GM12878 (cell line): ENCODE measurements around the gene DOCK1. TPM values are rescaled to one million over a fixed set of nuclear protein-coding genes. Genes with fewer than 3 reads are reported as not detected.

Source experiments
- ATAC-seq: fragments of 200-7000 bp; cut with Tn5 transposase; 3 replicates; pipeline ENCODE4 v1.9.1; 2020; ENCODE audit warnings: mild to moderate bottlenecking, moderate library complexity
- BruUV-seq: library from RNA; stranded (reverse); fragments of 400-500 nt; replicated peaks from 2 replicates; lab custom pipeline; 2021; lab: Mats Ljungman, UMichigan
- CTCF ChIA-PET: fragments of 300-600 bp; sonication (Branson Sonifier 250); formaldehyde crosslinking; extraction: SDS; loops from one replicate; lab custom pipeline; 2021; ENCODE audit warnings: inconsistent platforms; lab: Yijun Ruan, JAX
- POLR2A ChIA-PET: fragments of 350-600 bp; formaldehyde crosslinking; extraction: SDS; loops from one replicate; lab custom pipeline; 2021; ENCODE audit warnings: inconsistent platforms; lab: Charles Lee
- RAD21 ChIA-PET: fragments of 300-600 bp; sonication (Branson Sonifier 250); formaldehyde crosslinking; loops from one replicate; lab custom pipeline; 2023; ENCODE audit warnings: antibody characterized with exemption; ENCODE audit not compliant: unreplicated experiment; lab: Charles Lee
- SMC1A ChIA-PET: fragments of 300-600 bp; sonication (Branson Sonifier 250); formaldehyde crosslinking; loops from one replicate; lab custom pipeline; 2023; ENCODE audit not compliant: unreplicated experiment, uncharacterized antibody; lab: Charles Lee
- DNase-seq: peaks from one replicate; pipeline ENCODE4 v3.0.0-alpha.2; 2011; ENCODE audit warnings: low read depth, low spot score
- FAIRE-seq: peaks from 3 replicates; lab custom pipeline; 2011; peaks lifted over from hg19 to GRCh38; lab: Jason Lieb, UNC
- H2AFZ ChIP-seq: 2 replicates; pipeline ENCODE4 v1.6.0; 2011; ENCODE audit warnings: low read depth, low read length, control low read depth; ENCODE audit not compliant: control insufficient read depth
- H3K27ac ChIP-seq: 2 replicates; pipeline ENCODE4 v1.5.1; 2011; ENCODE audit warnings: control low read depth; ENCODE audit not compliant: control insufficient read depth, insufficient read depth
- H3K27me3 ChIP-seq, 2 experiments: replicated peaks in 1 of 2; 2 replicates each; pipeline versions ENCODE4 v1.6.0 to v1.6.1; 2011; ENCODE audit warnings: low read length in 1 of 2; ENCODE audit not compliant: control insufficient read depth in 2 of 2, insufficient read depth in 2 of 2
- H3K36me3 ChIP-seq, 2 experiments: 2 replicates each; pipeline ENCODE4 v1.5.1; 2011; ENCODE audit warnings: low read length in 1 of 2; ENCODE audit not compliant: control insufficient read depth in 2 of 2, insufficient read depth in 2 of 2
- H3K4me1 ChIP-seq: 2 replicates; pipeline ENCODE4 v1.6.1; 2011; ENCODE audit warnings: mild to moderate bottlenecking, low read length, moderate library complexity, mixed read lengths; ENCODE audit not compliant: control insufficient read depth, insufficient read depth
- H3K4me2 ChIP-seq: 2 replicates; pipeline ENCODE4 v1.6.0; 2011; ENCODE audit warnings: control low read depth; ENCODE audit not compliant: control insufficient read depth, insufficient read depth
- H3K4me3 ChIP-seq: fragments of 200-600 bp; sonication (generic); 2 replicates; pipeline ENCODE4 v1.5.1; 2016
- H3K79me2 ChIP-seq: 2 replicates; pipeline ENCODE4 v1.6.0; 2011; ENCODE audit warnings: low read length; ENCODE audit not compliant: control insufficient read depth, insufficient read depth
- H3K9ac ChIP-seq: 2 replicates; pipeline ENCODE4 v1.8.0; 2011; ENCODE audit warnings: low read length, control low read depth, mixed read lengths; ENCODE audit not compliant: control insufficient read depth, insufficient read depth
- H3K9me3 ChIP-seq: replicated peaks from 3 replicates; pipeline ENCODE4 v1.5.1; 2011; ENCODE audit warnings: mild to moderate bottlenecking, low read length; ENCODE audit not compliant: control insufficient read depth, insufficient read depth
- H4K20me1 ChIP-seq: 2 replicates; pipeline ENCODE4 v1.6.0; 2011; ENCODE audit not compliant: control insufficient read depth, insufficient read depth
- DPF2 ChIP-seq: fragments of 450-650 bp; IDR thresholded peaks from 2 replicates; pipeline ENCODE4 v1.6.1; 2017; ENCODE audit warnings: mild to moderate bottlenecking
- IKZF1 ChIP-seq: fragments of 450-650 bp; conservative IDR thresholded peaks from 2 replicates; pipeline ENCODE4 v1.6.1; 2017; ENCODE audit warnings: antibody characterized with exemption, mild to moderate bottlenecking
- KDM1A ChIP-seq: fragments of 200-600 bp; sonication (generic); IDR thresholded peaks from 2 replicates; pipeline ENCODE4 v1.6.1; 2016; ENCODE audit warnings: borderline replicate concordance
- MEF2B ChIP-seq: fragments of 450-650 bp; IDR thresholded peaks from 2 replicates; pipeline ENCODE4 v1.6.1; 2018; ENCODE audit warnings: mild to moderate bottlenecking, moderate library complexity; ENCODE audit not compliant: partially characterized antibody, poor library complexity, severe bottlenecking
- NFXL1 ChIP-seq: fragments of 450-650 bp; IDR thresholded peaks from 2 replicates; pipeline ENCODE4 v1.6.1; 2017; ENCODE audit warnings: antibody characterized with exemption, mild to moderate bottlenecking, borderline replicate concordance
- PAX8 ChIP-seq: fragments of 450-650 bp; IDR thresholded peaks from 2 replicates; pipeline ENCODE4 v1.6.1; 2017; ENCODE audit warnings: mild to moderate bottlenecking, moderate library complexity
- RELA ChIP-seq: fragments of 450-650 bp; IDR thresholded peaks from 2 replicates; pipeline ENCODE4 v1.8.0; 2014; ENCODE audit warnings: borderline replicate concordance; ENCODE audit not compliant: partially characterized antibody
- STAT1 ChIP-seq: fragments of 450-650 bp; conservative IDR thresholded peaks from 2 replicates; pipeline ENCODE4 v1.6.1; 2014; ENCODE audit warnings: antibody characterized with exemption, mild to moderate bottlenecking
- ZNF24 ChIP-seq: fragments of 450-650 bp; IDR thresholded peaks from 2 replicates; pipeline ENCODE4 v1.6.1; 2017; ENCODE audit warnings: antibody characterized with exemption, mild to moderate bottlenecking
- WGBS: methylation state at CpG from one replicate; pipeline ENCODE4 v1.1.6; 2016; ENCODE audit warnings: low lambda C conversion rate; ENCODE audit not compliant: insufficient replicate concordance, insufficient coverage; ENCODE audit errors: missing lambda C conversion rate; 5-methylcytosine and 5-hydroxymethylcytosine counted together
- in situ Hi-C: fragments of 300-500 bp; cut with MboI; formaldehyde crosslinking; loops from 9 replicates; pipeline ENCODE4 v1.14.3; 2018; ENCODE audit warnings: mixed read lengths
- intact Hi-C: fragments of 100-400 bp; cut with micrococcal nuclease; formaldehyde crosslinking; loops from one replicate; pipeline ENCODE4 v1.14.2; 2022; ENCODE audit not compliant: unreplicated experiment
- polyA plus RNA-seq, 11 experiments: library from polyadenylated mRNA; depleted of rRNA in 4 of 11; unstranded in 6 of 11; stranded (reverse) in 5 of 11; fragments of >200 nt; fragmentation: Nextera tagmentation in 4 of 11; fragmentation: Illumina TruSeq in 1 of 11; extraction: Ambion mirVana in 4 of 11; extraction: Trizol in 1 of 11; gene quantifications; 1 replicate in 1 of 11; 2 replicates in 10 of 11; pipeline versions ENCODE4 v1.2.1 to v1.2.3, GENCODE V29; 2011 to 2016; ENCODE audit warnings: inconsistent platforms in 2 of 11, missing spikeins in 2 of 11, low read depth in 1 of 11
- total RNA-seq, 4 experiments: library from RNA; depleted of rRNA in 3 of 4; stranded (reverse); fragments of >200 nt in 3 of 4; fragmentation: Illumina TruSeq in 1 of 4; extraction: Trizol in 1 of 4; gene quantifications; 2 replicates each; pipeline versions ENCODE4 v1.2.1 to v1.2.3, GENCODE V29; 2013 to 2021
- TF ChIP-seq, protein P1 (sequence below): fragments of 450-650 bp; IDR thresholded peaks from 2 replicates; pipeline ENCODE4 v1.6.1; 2016; ENCODE audit warnings: mild to moderate bottlenecking
- TF ChIP-seq, protein P2 (sequence below): fragments of 450-650 bp; IDR thresholded peaks from 2 replicates; pipeline ENCODE4 v1.6.1; 2017; ENCODE audit warnings: mild to moderate bottlenecking, low read depth, inconsistent platforms; ENCODE audit not compliant: poor library complexity, severe bottlenecking
- TF ChIP-seq, protein P3 (sequence below): IDR thresholded peaks from 2 replicates; pipeline ENCODE4 v1.6.1; 2012; ENCODE audit warnings: low read length, inconsistent platforms
- TF ChIP-seq, protein P4 (sequence below): fragments of 450-650 bp; IDR thresholded peaks from 2 replicates; pipeline ENCODE4 v1.6.1; 2017; ENCODE audit warnings: mild to moderate bottlenecking
- TF ChIP-seq, protein P5 (sequence below): fragments of 450-650 bp; IDR thresholded peaks from 2 replicates; pipeline ENCODE4 v1.6.1; 2017; ENCODE audit warnings: mild to moderate bottlenecking, moderate library complexity

Gene DOCK1
- total and polyA plus RNA-seq, 10 of the 15 experiments (the other 5 are each of a cell fraction or from before 2014, with no cell fraction given): 0.05 to 0.18 TPM; not detected in 8

DNA sequence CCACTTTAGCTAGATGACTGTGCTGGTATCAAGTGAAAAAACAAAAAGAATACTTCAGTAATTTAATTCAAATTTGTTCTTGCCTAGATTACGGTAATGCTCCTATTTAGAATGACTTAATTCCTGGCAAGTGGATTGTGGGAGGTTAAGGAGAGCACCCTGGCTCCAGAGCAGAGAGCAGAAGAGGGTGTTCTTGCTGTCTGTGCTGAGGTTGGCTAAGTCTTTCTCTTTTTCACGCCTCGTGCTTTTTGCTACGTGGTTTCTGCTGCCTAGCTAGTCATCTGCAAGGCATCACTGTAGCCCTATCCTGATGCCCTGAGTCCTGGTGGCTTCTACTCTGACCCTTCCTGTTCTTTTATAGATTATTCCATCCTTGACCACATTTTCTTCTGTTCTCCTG lies 189.8 kb downstream of the DOCK1 start:
- no peaks in the 10 kb centered on the region; the same call in 2 of the 3 replicates for H3K9me3 ChIP-seq
- 38% methylated on average over 4 of the region's 4 CpGs for WGBS
- RAD21 ChIA-PET: no interaction called here
- no peaks in the 10 kb centered on the region for H3K27me3 ChIP-seq
- FAIRE-seq (no peak), ATAC-seq (no peak), DNase-seq (no peak)
- H4K20me1 ChIP-seq: no peaks in the 10 kb centered on the region
- H3K9ac ChIP-seq: no peak overlapping the region
- H3K4me1 ChIP-seq: no peaks in the 10 kb centered on the region
- BruUV-seq: no TSS peak
- H3K4me3 ChIP-seq: no peak overlapping the region
- in situ Hi-C loops (no loop called here), intact Hi-C loops (no loop called here)
- no peaks in the 10 kb centered on the region for H3K79me2 ChIP-seq
- POLR2A ChIA-PET: no interaction called here
- CTCF ChIA-PET: interaction anchor here (0.6 kb wide), 1 partner anchor 107 kb away, joined by 4 read pairs; no protein-coding TSS in a partner anchor
- H3K27ac ChIP-seq: no peak overlapping the region
- H3K36me3 ChIP-seq: no peaks in the 10 kb centered on the region
- no peak overlapping the region for H2AFZ ChIP-seq
- H3K4me2 ChIP-seq: no peak overlapping the region
- SMC1A ChIA-PET: no interaction called here
- TF ChIP-seq, protein P1, sequence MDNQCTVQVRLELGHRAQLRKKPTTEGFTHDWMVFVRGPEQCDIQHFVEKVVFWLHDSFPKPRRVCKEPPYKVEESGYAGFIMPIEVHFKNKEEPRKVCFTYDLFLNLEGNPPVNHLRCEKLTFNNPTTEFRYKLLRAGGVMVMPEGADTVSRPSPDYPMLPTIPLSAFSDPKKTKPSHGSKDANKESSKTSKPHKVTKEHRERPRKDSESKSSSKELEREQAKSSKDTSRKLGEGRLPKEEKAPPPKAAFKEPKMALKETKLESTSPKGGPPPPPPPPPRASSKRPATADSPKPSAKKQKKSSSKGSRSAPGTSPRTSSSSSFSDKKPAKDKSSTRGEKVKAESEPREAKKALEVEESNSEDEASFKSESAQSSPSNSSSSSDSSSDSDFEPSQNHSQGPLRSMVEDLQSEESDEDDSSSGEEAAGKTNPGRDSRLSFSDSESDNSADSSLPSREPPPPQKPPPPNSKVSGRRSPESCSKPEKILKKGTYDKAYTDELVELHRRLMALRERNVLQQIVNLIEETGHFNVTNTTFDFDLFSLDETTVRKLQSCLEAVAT: no peak
- TF ChIP-seq, protein P2, sequence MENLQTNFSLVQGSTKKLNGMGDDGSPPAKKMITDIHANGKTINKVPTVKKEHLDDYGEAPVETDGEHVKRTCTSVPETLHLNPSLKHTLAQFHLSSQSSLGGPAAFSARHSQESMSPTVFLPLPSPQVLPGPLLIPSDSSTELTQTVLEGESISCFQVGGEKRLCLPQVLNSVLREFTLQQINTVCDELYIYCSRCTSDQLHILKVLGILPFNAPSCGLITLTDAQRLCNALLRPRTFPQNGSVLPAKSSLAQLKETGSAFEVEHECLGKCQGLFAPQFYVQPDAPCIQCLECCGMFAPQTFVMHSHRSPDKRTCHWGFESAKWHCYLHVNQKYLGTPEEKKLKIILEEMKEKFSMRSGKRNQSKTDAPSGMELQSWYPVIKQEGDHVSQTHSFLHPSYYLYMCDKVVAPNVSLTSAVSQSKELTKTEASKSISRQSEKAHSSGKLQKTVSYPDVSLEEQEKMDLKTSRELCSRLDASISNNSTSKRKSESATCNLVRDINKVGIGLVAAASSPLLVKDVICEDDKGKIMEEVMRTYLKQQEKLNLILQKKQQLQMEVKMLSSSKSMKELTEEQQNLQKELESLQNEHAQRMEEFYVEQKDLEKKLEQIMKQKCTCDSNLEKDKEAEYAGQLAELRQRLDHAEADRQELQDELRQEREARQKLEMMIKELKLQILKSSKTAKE: no peak
- TF ChIP-seq, protein P3, sequence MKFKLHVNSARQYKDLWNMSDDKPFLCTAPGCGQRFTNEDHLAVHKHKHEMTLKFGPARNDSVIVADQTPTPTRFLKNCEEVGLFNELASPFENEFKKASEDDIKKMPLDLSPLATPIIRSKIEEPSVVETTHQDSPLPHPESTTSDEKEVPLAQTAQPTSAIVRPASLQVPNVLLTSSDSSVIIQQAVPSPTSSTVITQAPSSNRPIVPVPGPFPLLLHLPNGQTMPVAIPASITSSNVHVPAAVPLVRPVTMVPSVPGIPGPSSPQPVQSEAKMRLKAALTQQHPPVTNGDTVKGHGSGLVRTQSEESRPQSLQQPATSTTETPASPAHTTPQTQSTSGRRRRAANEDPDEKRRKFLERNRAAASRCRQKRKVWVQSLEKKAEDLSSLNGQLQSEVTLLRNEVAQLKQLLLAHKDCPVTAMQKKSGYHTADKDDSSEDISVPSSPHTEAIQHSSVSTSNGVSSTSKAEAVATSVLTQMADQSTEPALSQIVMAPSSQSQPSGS: no peak
- TF ChIP-seq STAT1: no peak
- TF ChIP-seq PAX8: no peak
- TF ChIP-seq RELA: no peak
- no peak for TF ChIP-seq DPF2
- TF ChIP-seq KDM1A: no peak
- TF ChIP-seq, protein P4, sequence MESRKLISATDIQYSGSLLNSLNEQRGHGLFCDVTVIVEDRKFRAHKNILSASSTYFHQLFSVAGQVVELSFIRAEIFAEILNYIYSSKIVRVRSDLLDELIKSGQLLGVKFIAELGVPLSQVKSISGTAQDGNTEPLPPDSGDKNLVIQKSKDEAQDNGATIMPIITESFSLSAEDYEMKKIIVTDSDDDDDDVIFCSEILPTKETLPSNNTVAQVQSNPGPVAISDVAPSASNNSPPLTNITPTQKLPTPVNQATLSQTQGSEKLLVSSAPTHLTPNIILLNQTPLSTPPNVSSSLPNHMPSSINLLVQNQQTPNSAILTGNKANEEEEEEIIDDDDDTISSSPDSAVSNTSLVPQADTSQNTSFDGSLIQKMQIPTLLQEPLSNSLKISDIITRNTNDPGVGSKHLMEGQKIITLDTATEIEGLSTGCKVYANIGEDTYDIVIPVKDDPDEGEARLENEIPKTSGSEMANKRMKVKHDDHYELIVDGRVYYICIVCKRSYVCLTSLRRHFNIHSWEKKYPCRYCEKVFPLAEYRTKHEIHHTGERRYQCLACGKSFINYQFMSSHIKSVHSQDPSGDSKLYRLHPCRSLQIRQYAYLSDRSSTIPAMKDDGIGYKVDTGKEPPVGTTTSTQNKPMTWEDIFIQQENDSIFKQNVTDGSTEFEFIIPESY: no peak
- no peak for TF ChIP-seq IKZF1
- TF ChIP-seq ZNF24: no peak
- TF ChIP-seq, protein P5, sequence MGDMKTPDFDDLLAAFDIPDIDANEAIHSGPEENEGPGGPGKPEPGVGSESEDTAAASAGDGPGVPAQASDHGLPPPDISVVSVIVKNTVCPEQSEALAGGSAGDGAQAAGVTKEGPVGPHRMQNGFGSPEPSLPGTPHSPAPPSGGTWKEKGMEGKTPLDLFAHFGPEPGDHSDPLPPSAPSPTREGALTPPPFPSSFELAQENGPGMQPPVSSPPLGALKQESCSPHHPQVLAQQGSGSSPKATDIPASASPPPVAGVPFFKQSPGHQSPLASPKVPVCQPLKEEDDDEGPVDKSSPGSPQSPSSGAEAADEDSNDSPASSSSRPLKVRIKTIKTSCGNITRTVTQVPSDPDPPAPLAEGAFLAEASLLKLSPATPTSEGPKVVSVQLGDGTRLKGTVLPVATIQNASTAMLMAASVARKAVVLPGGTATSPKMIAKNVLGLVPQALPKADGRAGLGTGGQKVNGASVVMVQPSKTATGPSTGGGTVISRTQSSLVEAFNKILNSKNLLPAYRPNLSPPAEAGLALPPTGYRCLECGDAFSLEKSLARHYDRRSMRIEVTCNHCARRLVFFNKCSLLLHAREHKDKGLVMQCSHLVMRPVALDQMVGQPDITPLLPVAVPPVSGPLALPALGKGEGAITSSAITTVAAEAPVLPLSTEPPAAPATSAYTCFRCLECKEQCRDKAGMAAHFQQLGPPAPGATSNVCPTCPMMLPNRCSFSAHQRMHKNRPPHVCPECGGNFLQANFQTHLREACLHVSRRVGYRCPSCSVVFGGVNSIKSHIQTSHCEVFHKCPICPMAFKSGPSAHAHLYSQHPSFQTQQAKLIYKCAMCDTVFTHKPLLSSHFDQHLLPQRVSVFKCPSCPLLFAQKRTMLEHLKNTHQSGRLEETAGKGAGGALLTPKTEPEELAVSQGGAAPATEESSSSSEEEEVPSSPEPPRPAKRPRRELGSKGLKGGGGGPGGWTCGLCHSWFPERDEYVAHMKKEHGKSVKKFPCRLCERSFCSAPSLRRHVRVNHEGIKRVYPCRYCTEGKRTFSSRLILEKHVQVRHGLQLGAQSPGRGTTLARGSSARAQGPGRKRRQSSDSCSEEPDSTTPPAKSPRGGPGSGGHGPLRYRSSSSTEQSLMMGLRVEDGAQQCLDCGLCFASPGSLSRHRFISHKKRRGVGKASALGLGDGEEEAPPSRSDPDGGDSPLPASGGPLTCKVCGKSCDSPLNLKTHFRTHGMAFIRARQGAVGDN: no peak
- no peak for TF ChIP-seq MEF2B
- no peak for TF ChIP-seq NFXL1
